Right atrium auricular region (tissue), 2 donors: ENCODE data around the gene ID4. TPM values are rescaled to one million over a fixed set of nuclear protein-coding genes. Genes with fewer than 3 reads are reported as not detected.

ENCODE experiments used
- DNase-seq: peaks from one replicate; pipeline ENCODE4 v3.0.0-alpha.2; 2019; ENCODE audit warnings: low spot score
- H3K27ac ChIP-seq, 2 donors: fragments of 200-600 bp; sonication (generic); 1 replicate in 1 of 2; 2 replicates in 1 of 2; pipeline ENCODE4 v1.5.1; 2016 to 2019
- H3K27me3 ChIP-seq, 2 donors: fragments of 200-600 bp; sonication (generic); one replicate each; pipeline versions ENCODE4 v1.5.1 to v1.6.0; 2017 to 2019
- H3K36me3 ChIP-seq: fragments of 200-600 bp; sonication (generic); one replicate; pipeline ENCODE4 v1.5.1; 2016
- H3K4me1 ChIP-seq, 2 donors: fragments of 200-600 bp; sonication (generic); one replicate each; pipeline versions ENCODE4 v1.5.1 to v1.6.0; 2017 to 2019
- H3K4me3 ChIP-seq, 2 donors: fragments of 200-600 bp; sonication (generic); 1 replicate in 1 of 2; 2 replicates in 1 of 2; pipeline ENCODE4 v1.5.1; 2017 to 2019; ENCODE audit warnings: mild to moderate bottlenecking in 1 of 2, moderate library complexity in 1 of 2
- H3K9me3 ChIP-seq, 2 donors: fragments of 200-600 bp; sonication (generic); one replicate each; pipeline ENCODE4 v1.5.1; 2019
- total RNA-seq, 2 donors: library from RNA; depleted of rRNA; stranded (reverse); fragments of >200 nt; gene quantifications; one replicate each; pipeline ENCODE4 v1.1.0, GENCODE V29; 2016
- TF ChIP-seq, protein P1 (sequence below), 2 donors: fragments of 200-600 bp; sonication (generic); IDR thresholded peaks; one replicate each; pipeline ENCODE4 v1.5.1; 2019; ENCODE audit warnings: antibody characterized with exemption in 2 of 2

ID4 gene
- total RNA-seq, 2 donors from 2014 or later = 19.0 to 83.2 TPM

GRCh38 chr6:19864285-19864684 is 27.1 kb downstream of the ID4 start:
- H3K36me3 ChIP-seq = no peaks in the 10 kb centered on the region
- no peaks in the 10 kb centered on the region for H3K9me3 ChIP-seq
- TF ChIP-seq, protein P1, sequence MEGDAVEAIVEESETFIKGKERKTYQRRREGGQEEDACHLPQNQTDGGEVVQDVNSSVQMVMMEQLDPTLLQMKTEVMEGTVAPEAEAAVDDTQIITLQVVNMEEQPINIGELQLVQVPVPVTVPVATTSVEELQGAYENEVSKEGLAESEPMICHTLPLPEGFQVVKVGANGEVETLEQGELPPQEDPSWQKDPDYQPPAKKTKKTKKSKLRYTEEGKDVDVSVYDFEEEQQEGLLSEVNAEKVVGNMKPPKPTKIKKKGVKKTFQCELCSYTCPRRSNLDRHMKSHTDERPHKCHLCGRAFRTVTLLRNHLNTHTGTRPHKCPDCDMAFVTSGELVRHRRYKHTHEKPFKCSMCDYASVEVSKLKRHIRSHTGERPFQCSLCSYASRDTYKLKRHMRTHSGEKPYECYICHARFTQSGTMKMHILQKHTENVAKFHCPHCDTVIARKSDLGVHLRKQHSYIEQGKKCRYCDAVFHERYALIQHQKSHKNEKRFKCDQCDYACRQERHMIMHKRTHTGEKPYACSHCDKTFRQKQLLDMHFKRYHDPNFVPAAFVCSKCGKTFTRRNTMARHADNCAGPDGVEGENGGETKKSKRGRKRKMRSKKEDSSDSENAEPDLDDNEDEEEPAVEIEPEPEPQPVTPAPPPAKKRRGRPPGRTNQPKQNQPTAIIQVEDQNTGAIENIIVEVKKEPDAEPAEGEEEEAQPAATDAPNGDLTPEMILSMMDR (IDR thresholded peaks at IDR 0.05) = no peak
- DNase-seq = no peak
- no peak overlapping the region for H3K27ac ChIP-seq
- H3K4me1 ChIP-seq = no peaks in the 10 kb centered on the region
- no peak overlapping the region for H3K4me3 ChIP-seq
- H3K27me3 ChIP-seq = no peaks in the 10 kb centered on the region

DNA sequence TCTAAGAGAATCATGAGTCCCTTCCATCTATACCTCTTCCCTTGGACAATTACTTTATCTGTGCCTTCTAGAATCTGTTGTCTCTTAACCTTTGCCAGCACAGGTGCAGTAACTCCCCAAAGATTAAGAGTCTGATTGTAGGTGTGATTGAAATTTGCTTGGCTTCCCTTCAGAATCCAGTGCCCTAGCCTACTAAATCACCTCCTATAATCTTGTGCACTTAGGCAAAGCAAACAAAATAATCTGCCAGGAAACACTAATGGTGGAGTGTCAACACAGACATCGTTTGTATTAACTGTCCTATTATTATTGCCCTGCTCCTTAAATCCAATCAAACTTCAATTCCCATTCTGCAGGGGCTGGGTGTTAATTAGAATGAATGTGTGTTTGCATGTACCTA is 28.0 kb downstream of the ID4 start:
- no peaks in the 10 kb centered on the region for H3K4me1 ChIP-seq
- H3K36me3 ChIP-seq = no peaks in the 10 kb centered on the region
- no peak overlapping the region for H3K27ac ChIP-seq
- H3K4me3 ChIP-seq = no peak overlapping the region
- no peaks in the 10 kb centered on the region for H3K9me3 ChIP-seq
- no peaks in the 10 kb centered on the region for H3K27me3 ChIP-seq
- TF ChIP-seq, protein P1 (IDR thresholded peaks at IDR 0.05) = no peak
- no peak for DNase-seq

DNA sequence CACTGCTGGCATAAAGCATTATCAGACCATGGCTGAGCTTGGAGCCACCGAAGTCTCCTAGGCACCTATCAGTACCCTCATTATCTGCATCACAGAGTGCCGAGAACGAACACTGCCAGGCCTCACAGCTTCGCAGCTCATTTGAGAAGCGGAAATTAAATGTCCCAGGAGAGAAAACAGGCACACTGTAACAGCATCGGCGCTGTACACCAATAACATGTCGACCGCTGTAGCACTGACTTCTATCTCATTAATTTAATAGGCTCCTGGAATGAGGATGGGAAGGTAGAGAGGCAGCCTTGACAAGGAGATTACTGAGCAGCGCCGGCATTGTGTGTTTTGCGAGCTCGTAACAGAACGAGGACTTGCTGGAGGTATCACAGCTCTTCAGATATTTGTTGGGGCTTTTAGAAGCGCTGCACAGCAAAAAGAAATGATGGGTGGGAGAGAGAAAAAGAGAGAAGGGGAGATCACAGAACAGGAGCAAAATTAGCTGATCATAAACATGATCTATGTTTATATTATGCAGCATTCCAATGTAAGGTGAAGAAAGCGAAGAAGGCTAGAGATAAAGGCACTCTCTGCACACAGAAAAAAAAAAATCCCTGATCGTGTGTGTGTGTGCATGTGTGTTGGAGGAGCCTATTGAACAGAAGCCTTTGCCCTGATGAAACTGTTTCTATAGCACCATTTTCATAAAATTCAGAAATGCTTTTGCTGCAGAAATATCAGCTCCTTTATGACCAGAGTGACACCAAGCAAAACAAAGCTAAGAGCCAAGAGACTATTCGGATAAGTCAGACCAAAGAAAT is 29.2 kb downstream of the ID4 start:
- Histone ChIP-seq H3K36me3 (no peaks in the 10 kb centered on the region), H3K9me3 (no peaks in the 10 kb centered on the region), H3K27ac (no peak overlapping the region), H3K4me1 (no peaks in the 10 kb centered on the region), H3K27me3 (no peaks in the 10 kb centered on the region), H3K4me3 (no peak overlapping the region)
- TF ChIP-seq, protein P1 (IDR thresholded peaks at IDR 0.05) = no peak
- DNase-seq = no peak

GRCh38 chr6:19866985-19867627 is 29.9 kb downstream of the ID4 start:
- no peaks in the 10 kb centered on the region for H3K9me3 ChIP-seq
- TF ChIP-seq, protein P1 (IDR thresholded peaks at IDR 0.05) = no peak
- no peak for DNase-seq
- no peaks in the 10 kb centered on the region for H3K36me3 ChIP-seq
- H3K27ac ChIP-seq = no peak overlapping the region
- H3K4me3 ChIP-seq = no peak overlapping the region
- H3K27me3 ChIP-seq = no peaks in the 10 kb centered on the region
- H3K4me1 ChIP-seq = no peaks in the 10 kb centered on the region

DNA sequence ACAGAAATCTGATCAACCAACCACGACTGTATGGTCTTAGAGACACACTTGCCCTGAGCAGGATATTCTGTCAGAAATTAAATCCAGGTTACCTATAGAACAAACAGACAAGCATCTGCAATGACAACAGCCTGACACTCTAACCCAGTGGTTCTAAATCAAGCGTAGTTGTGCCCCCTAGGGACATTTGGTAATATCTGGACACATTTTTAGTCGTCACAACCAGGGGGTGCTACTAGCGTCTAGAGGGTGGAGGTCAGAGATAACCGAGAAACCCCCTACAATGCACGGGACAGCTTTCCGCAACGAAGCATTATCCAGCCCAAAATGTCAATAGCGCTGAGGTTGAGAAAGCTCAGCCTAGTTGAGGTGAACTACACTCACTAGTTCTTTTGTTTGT is 32.3 kb downstream of the ID4 start:
- Histone ChIP-seq H3K27ac (no peak overlapping the region), H3K36me3 (no peaks in the 10 kb centered on the region), H3K27me3 (no peaks in the 10 kb centered on the region), H3K9me3 (no peaks in the 10 kb centered on the region), H3K4me3 (no peak overlapping the region), H3K4me1 (no peaks in the 10 kb centered on the region)
- TF ChIP-seq, protein P1 (IDR thresholded peaks at IDR 0.05) = no peak
- DNase-seq = no peak
